Activated B cell treated with CpG ODN at 0.5 μM for 24 hours (primary cell): Measurements from ENCODE around the gene SFT2D2. TPM values are rescaled to one million over a fixed set of nuclear protein-coding genes. Genes with fewer than 3 reads are reported as not detected.

Source experiments
- ATAC-seq: fragments of 200-7000 bp; cut with Tn5 transposase; one replicate; pipeline ENCODE4 v1.10.0; 2021; ENCODE audit warnings: low read depth, mild to moderate bottlenecking, moderate library complexity
- CTCF ChIA-PET: fragments of 350-600 bp; sonication (Branson Sonifier 250); formaldehyde crosslinking; loops from one replicate; lab custom pipeline; 2021; ENCODE audit warnings: antibody characterized with exemption; lab: Charles Lee
- POLR2A ChIA-PET: fragments of 350-600 bp; sonication (Branson Sonifier 250); formaldehyde crosslinking; loops from one replicate; lab custom pipeline; 2021; ENCODE audit warnings: antibody characterized with exemption; lab: Charles Lee
- DNase-seq: peaks from one replicate; pipeline ENCODE4 v3.0.0; 2022
- H3K27ac Mint-ChIP-seq: one replicate; pipeline ENCODE4 v1.8.0; 2020; ENCODE audit warnings: mixed read lengths
- H3K27me3 Mint-ChIP-seq: one replicate; pipeline ENCODE4 v1.8.0; 2021; ENCODE audit warnings: mixed read lengths
- H3K36me3 Mint-ChIP-seq: one replicate; pipeline ENCODE4 v1.8.0; 2021; ENCODE audit warnings: low read depth, mixed read lengths
- H3K4me1 Mint-ChIP-seq: one replicate; pipeline ENCODE4 v1.8.0; 2021; ENCODE audit warnings: mixed read lengths
- H3K4me3 Mint-ChIP-seq: one replicate; pipeline ENCODE4 v1.8.0; 2020; ENCODE audit warnings: mild to moderate bottlenecking, mixed read lengths
- H3K9me3 Mint-ChIP-seq: one replicate; pipeline ENCODE4 v1.8.0; 2020; ENCODE audit warnings: mixed read lengths
- intact Hi-C: fragments of 100-400 bp; cut with micrococcal nuclease; formaldehyde crosslinking; loops from one replicate; pipeline ENCODE4 v1.15.1; 2024
- total RNA-seq: library from RNA; stranded (reverse); gene quantifications from 2 replicates; pipeline ENCODE4 v1.2.3, GENCODE V29; 2022
- TF ChIP-seq, protein P1 (sequence below): fragments of 200-600 bp; IDR thresholded peaks from one replicate; pipeline ENCODE4 v1.8.0; 2022; ENCODE audit warnings: antibody characterized with exemption, mild to moderate bottlenecking

Gene SFT2D2
- total RNA-seq, 1 donor from 2014 or later, result 63.4 TPM

- intact Hi-C loops, result no loop called here
Observed at GRCh38 chr1:168236836-168237611, 11.2 kb downstream of the SFT2D2 start.

GRCh38 chr1:168243198-168243597, 17.4 kb downstream of the SFT2D2 start:
- H3K36me3 Mint-ChIP-seq, result peaks cover 91% of the 10 kb centered on the region
- ATAC-seq, result no peak
- ChIA-PET CTCF (no interaction called here), POLR2A (interaction anchor here (0.7 kb wide), 1 partner anchor 13 kb away, joined by 3 read pairs; no protein-coding TSS in a partner anchor)
- H3K9me3 Mint-ChIP-seq, result no peaks in the 10 kb centered on the region
- peaks cover 10% of the 10 kb centered on the region for H3K4me1 Mint-ChIP-seq
- TF ChIP-seq, protein P1, sequence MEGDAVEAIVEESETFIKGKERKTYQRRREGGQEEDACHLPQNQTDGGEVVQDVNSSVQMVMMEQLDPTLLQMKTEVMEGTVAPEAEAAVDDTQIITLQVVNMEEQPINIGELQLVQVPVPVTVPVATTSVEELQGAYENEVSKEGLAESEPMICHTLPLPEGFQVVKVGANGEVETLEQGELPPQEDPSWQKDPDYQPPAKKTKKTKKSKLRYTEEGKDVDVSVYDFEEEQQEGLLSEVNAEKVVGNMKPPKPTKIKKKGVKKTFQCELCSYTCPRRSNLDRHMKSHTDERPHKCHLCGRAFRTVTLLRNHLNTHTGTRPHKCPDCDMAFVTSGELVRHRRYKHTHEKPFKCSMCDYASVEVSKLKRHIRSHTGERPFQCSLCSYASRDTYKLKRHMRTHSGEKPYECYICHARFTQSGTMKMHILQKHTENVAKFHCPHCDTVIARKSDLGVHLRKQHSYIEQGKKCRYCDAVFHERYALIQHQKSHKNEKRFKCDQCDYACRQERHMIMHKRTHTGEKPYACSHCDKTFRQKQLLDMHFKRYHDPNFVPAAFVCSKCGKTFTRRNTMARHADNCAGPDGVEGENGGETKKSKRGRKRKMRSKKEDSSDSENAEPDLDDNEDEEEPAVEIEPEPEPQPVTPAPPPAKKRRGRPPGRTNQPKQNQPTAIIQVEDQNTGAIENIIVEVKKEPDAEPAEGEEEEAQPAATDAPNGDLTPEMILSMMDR, result no peak
- intact Hi-C loops, result no loop called here
- H3K4me3 Mint-ChIP-seq, result no peak overlapping the region
- H3K27ac Mint-ChIP-seq, result no peak overlapping the region
- no peaks in the 10 kb centered on the region for H3K27me3 Mint-ChIP-seq
- DNase-seq, result no peak

More at GRCh38 chr1:168236836-168237611, 11.2 kb downstream of the SFT2D2 start:
- ATAC-seq (no peak), DNase-seq (no peak)
- POLR2A ChIA-PET, result no interaction called here
- no peak overlapping the region for H3K4me3 Mint-ChIP-seq
- no peaks in the 10 kb centered on the region for H3K27me3 Mint-ChIP-seq
- H3K27ac Mint-ChIP-seq, result no peak overlapping the region
- CTCF ChIA-PET, result no interaction called here
- no peaks in the 10 kb centered on the region for H3K9me3 Mint-ChIP-seq
- H3K4me1 Mint-ChIP-seq, result peaks cover 23% of the 10 kb centered on the region
- peaks cover 94% of the 10 kb centered on the region for H3K36me3 Mint-ChIP-seq
- TF ChIP-seq, protein P1, result no peak

GRCh38 chr1:168243636-168244212, 17.9 kb downstream of the SFT2D2 start:
- H3K27ac Mint-ChIP-seq, result no peak overlapping the region
- no peak for DNase-seq
- H3K9me3 Mint-ChIP-seq, result no peaks in the 10 kb centered on the region
- H3K4me3 Mint-ChIP-seq, result no peak overlapping the region
- peaks cover 93% of the 10 kb centered on the region for H3K36me3 Mint-ChIP-seq
- H3K27me3 Mint-ChIP-seq, result no peaks in the 10 kb centered on the region
- H3K4me1 Mint-ChIP-seq, result peaks cover 11% of the 10 kb centered on the region
- CTCF ChIA-PET, result no interaction called here
- no peak for ATAC-seq
- TF ChIP-seq, protein P1, result no peak
- intact Hi-C loops, result no loop called here
- POLR2A ChIA-PET, result interaction anchor here (0.7 kb wide), 1 partner anchor 13 kb away, joined by 3 read pairs; no protein-coding TSS in a partner anchor

GRCh38 chr1:168245042-168245441, 19.2 kb downstream of the SFT2D2 start:
- Mint-ChIP-seq H3K4me1 (peaks cover 11% of the 10 kb centered on the region), H3K27ac (no peak overlapping the region), H3K4me3 (no peak overlapping the region), H3K36me3 (peaks cover 92% of the 10 kb centered on the region), H3K27me3 (no peaks in the 10 kb centered on the region), H3K9me3 (no peaks in the 10 kb centered on the region)
- intact Hi-C loops, result no loop called here
- ChIA-PET POLR2A (no interaction called here), CTCF (no interaction called here)
- DNase-seq, result no peak
- no peak for ATAC-seq
- TF ChIP-seq, protein P1, result no peak

GRCh38 chr1:168246506-168246905, 20.7 kb downstream of the SFT2D2 start:
- Mint-ChIP-seq H3K27me3 (no peaks in the 10 kb centered on the region), H3K4me1 (peaks cover 11% of the 10 kb centered on the region), H3K36me3 (peaks cover 91% of the 10 kb centered on the region), H3K27ac (no peak overlapping the region), H3K9me3 (no peaks in the 10 kb centered on the region), H3K4me3 (no peak overlapping the region)
- ChIA-PET CTCF (no interaction called here), POLR2A (no interaction called here)
- no peak for ATAC-seq
- DNase-seq, result no peak
- intact Hi-C loops, result no loop called here
- TF ChIP-seq, protein P1, result no peak
